Osteoblast (primary cell): Measurements from ENCODE around the gene SRSF6. TPM values are rescaled to one million over a fixed set of nuclear protein-coding genes. Genes with fewer than 3 reads are reported as not detected.
A peak's percentile ranks its signal among the peaks of the same experiment; 100 is the strongest.
"Not testable (repeated sequence)": the region's sequence is repeated elsewhere in the genome, so short reads cannot be mapped to it uniquely, and the experiment has no call there.

Experiments used
- DNase-seq: peaks from one replicate; pipeline ENCODE4 v3.0.0; 2011; ENCODE audit warnings: low spot score, mixed read lengths; ENCODE audit not compliant: insufficient read length; ENCODE audit errors: missing footprints
- H2AFZ ChIP-seq: 2 replicates; pipeline ENCODE4 v1.6.0; 2011; ENCODE audit warnings: mild to moderate bottlenecking, low read length
- H3K27ac ChIP-seq: 2 replicates; pipeline ENCODE4 v1.5.1; 2011; ENCODE audit warnings: mild to moderate bottlenecking, low read depth, low read length, moderate library complexity
- H3K27me3 ChIP-seq: 2 replicates; pipeline ENCODE4 v1.6.0; 2012; ENCODE audit warnings: mild to moderate bottlenecking, control low read depth, inconsistent platforms, low read length, moderate library complexity; ENCODE audit not compliant: insufficient read depth
- H3K36me3 ChIP-seq: 2 replicates; pipeline ENCODE4 v1.5.1; 2011; ENCODE audit warnings: mild to moderate bottlenecking, low read length, control low read depth, moderate library complexity; ENCODE audit not compliant: insufficient read depth
- H3K4me1 ChIP-seq: 2 replicates; pipeline ENCODE4 v1.5.1; 2011; ENCODE audit warnings: mild to moderate bottlenecking, low read length, control low read depth, moderate library complexity; ENCODE audit not compliant: insufficient read depth
- H3K4me2 ChIP-seq: 2 replicates; pipeline ENCODE4 v1.6.0; 2011; ENCODE audit warnings: mild to moderate bottlenecking, low read length; ENCODE audit not compliant: insufficient read depth
- H3K4me3 ChIP-seq: fragments of 200-600 bp; sonication (generic); 3 replicates; pipeline ENCODE4 v1.5.1; 2012; ENCODE audit warnings: mild to moderate bottlenecking, low read length, inconsistent platforms; ENCODE audit not compliant: insufficient read depth
- H3K79me2 ChIP-seq: 2 replicates; pipeline ENCODE4 v1.6.0; 2012; ENCODE audit warnings: mild to moderate bottlenecking, low read length, control low read depth, inconsistent platforms; ENCODE audit not compliant: insufficient read depth
- H3K9me3 ChIP-seq: 2 replicates; pipeline ENCODE4 v1.5.1; 2011; ENCODE audit warnings: low read depth, low read length, control low read depth
- H4K20me1 ChIP-seq: 2 replicates; pipeline ENCODE4 v1.6.0; 2012; ENCODE audit warnings: mild to moderate bottlenecking, low read length, control low read depth; ENCODE audit not compliant: insufficient read depth
- CTCF ChIP-seq: IDR thresholded peaks from 2 replicates; pipeline ENCODE4 v1.5.1; 2011; ENCODE audit warnings: mild to moderate bottlenecking, low read depth, low read length, moderate library complexity; ENCODE audit errors: extremely low read depth
- total RNA-seq: library from RNA; depleted of rRNA; stranded (reverse); fragments of >200 nt; gene quantifications from 2 replicates; pipeline ENCODE4 v1.2.3, GENCODE V29; 2012

The SRSF6 gene
- total RNA-seq, 1 donor, result 81.1 TPM

- H3K9me3 ChIP-seq, result no peaks in the 10 kb centered on the region
- H3K4me2 ChIP-seq, result no peak overlapping the region
- peak; percentile 72 for TF ChIP-seq CTCF
- H3K36me3 ChIP-seq, result no peaks in the 10 kb centered on the region
- no peak overlapping the region for H3K4me3 ChIP-seq
- no peaks in the 10 kb centered on the region for H3K79me2 ChIP-seq
- peaks cover 11% of the 10 kb centered on the region for H3K27me3 ChIP-seq
- no peaks in the 10 kb centered on the region for H4K20me1 ChIP-seq
- DNase-seq, result no peak
- H3K27ac ChIP-seq, result no peak overlapping the region
- H2AFZ ChIP-seq, result no peak overlapping the region
- no peaks in the 10 kb centered on the region for H3K4me1 ChIP-seq
Observed at GRCh38 chr20:43448748-43449535, 8.8 kb upstream of the SRSF6 start.

GRCh38 chr20:43450841-43451799, 6.6 kb upstream of the SRSF6 start:
- Histone ChIP-seq H3K4me1 (no peaks in the 10 kb centered on the region), H3K27me3 (peaks cover 11% of the 10 kb centered on the region), H3K79me2 (no peaks in the 10 kb centered on the region), H2AFZ (no peak overlapping the region), H3K27ac (no peak overlapping the region), H4K20me1 (no peaks in the 10 kb centered on the region), H3K36me3 (no peaks in the 10 kb centered on the region), H3K4me2 (no peak overlapping the region), H3K9me3 (no peaks in the 10 kb centered on the region), H3K4me3 (no peak overlapping the region)
- no peak for DNase-seq
- no peak for TF ChIP-seq CTCF

GRCh38 chr20:43452404-43453126, 5.1 kb upstream of the SRSF6 start:
- Histone ChIP-seq H3K4me1 (peaks cover 7% of the 10 kb centered on the region), H4K20me1 (no peaks in the 10 kb centered on the region), H2AFZ (no peak overlapping the region), H3K4me3 (no peak overlapping the region), H3K4me2 (no peak overlapping the region), H3K27me3 (peaks cover 11% of the 10 kb centered on the region), H3K79me2 (no peaks in the 10 kb centered on the region), H3K27ac (no peak overlapping the region), H3K9me3 (no peaks in the 10 kb centered on the region), H3K36me3 (no peaks in the 10 kb centered on the region)
- DNase-seq, result no peak
- no peak for TF ChIP-seq CTCF

GRCh38 chr20:43456252-43456651, 1.4 kb upstream of the SRSF6 start:
- not testable (repeated sequence) for DNase-seq, H3K4me2 ChIP-seq, H3K9me3 ChIP-seq, H3K27me3 ChIP-seq, H3K4me3 ChIP-seq, H3K27ac ChIP-seq
- H3K79me2 ChIP-seq, result peaks cover 34% of the 10 kb centered on the region
- H2AFZ ChIP-seq, result peak overlapping the region; percentile 97
- peaks cover 16% of the 10 kb centered on the region for H3K4me1 ChIP-seq
- H4K20me1 ChIP-seq, result peaks cover 24% of the 10 kb centered on the region
- H3K36me3 ChIP-seq, result peaks cover 24% of the 10 kb centered on the region
